ENCODE measurements around the gene ATP6V1E1. TPM values are rescaled to one million over a fixed set of nuclear protein-coding genes. Genes with fewer than 3 reads are reported as not detected.
A peak's percentile ranks its signal among the peaks of the same experiment; 100 is the strongest.
"Not testable (repeated sequence)": the region's sequence is repeated elsewhere in the genome, so short reads cannot be mapped to it uniquely, and the experiment has no call there.

The ATP6V1E1 gene
- 120 and 147 TPM in 2 replicates for total RNA-seq

DNA sequence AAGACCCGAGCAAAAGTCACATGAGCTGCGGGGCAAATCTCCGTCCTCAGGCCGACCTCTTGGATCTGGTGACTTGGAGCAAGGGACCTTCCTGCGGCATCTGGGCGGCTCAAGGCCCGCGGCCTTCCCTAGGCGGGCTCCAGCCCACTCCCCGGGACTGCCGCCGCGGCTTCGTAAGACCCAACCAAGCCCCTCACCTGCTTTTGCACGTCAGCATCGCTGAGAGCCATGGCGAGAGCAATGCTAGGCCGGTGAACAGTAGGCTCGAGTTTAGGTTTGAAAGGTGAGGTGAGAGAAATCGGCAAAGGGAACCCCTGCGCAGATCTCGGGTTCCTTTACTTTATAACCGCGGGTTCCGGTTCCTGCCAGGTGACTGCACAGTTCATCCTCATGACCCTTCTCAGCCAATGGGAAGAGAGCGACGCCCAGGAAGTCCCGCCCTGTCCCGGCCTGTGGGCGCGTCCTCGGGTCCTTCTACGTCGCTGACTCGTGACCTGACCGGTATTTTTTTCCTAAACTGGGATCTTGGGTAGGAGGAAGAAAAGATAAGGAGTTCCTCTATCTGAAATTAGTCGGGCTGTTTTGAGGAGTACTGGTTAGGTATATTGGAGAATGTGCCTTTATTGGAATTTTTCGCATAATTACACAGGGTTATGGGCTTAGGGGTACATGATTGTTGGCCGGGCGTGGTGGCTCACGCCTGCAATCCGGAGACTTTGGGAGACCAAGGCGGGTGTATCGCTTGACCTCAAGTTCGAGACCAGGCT is at the start of gene ATP6V1E1:
ATP6V1E1 (minus strand) TSS at position 344 of the 767 bp plus-strand sequence; CDS start at position 230, 114 bp downstream.
- DNase-seq (ENCODE audit: insufficient read length, low spot score, missing footprints), result peak; percentile 99
- peak within 1 kb of the TSS; percentile 99 for H3K27ac ChIP-seq (ENCODE audit: low read depth, low read length)
- peak within 1 kb of the TSS; percentile 97 for H2AFZ ChIP-seq (ENCODE audit: low read length)
- peaks cover 50% of the 10 kb centered on the region for H3K79me2 ChIP-seq (ENCODE audit: insufficient read depth, low read length)
- H3K36me3 ChIP-seq (ENCODE audit: insufficient read depth, low read length), result peaks cover 2% of the 10 kb centered on the region
- H3K9me3 ChIP-seq (ENCODE audit: low read depth, low read length), result no peaks in the 10 kb centered on the region
- H3K4me1 ChIP-seq (ENCODE audit: insufficient read depth, low read length), result peaks cover 22% of the 10 kb centered on the region
- TF ChIP-seq, protein P1, sequence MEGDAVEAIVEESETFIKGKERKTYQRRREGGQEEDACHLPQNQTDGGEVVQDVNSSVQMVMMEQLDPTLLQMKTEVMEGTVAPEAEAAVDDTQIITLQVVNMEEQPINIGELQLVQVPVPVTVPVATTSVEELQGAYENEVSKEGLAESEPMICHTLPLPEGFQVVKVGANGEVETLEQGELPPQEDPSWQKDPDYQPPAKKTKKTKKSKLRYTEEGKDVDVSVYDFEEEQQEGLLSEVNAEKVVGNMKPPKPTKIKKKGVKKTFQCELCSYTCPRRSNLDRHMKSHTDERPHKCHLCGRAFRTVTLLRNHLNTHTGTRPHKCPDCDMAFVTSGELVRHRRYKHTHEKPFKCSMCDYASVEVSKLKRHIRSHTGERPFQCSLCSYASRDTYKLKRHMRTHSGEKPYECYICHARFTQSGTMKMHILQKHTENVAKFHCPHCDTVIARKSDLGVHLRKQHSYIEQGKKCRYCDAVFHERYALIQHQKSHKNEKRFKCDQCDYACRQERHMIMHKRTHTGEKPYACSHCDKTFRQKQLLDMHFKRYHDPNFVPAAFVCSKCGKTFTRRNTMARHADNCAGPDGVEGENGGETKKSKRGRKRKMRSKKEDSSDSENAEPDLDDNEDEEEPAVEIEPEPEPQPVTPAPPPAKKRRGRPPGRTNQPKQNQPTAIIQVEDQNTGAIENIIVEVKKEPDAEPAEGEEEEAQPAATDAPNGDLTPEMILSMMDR (IDR thresholded peaks at IDR 0.05; ENCODE audit: extremely low read depth, low read depth, low read length), result no peak
- peaks cover 13% of the 10 kb centered on the region for H4K20me1 ChIP-seq (ENCODE audit: insufficient read depth, low read length)
- H3K4me3 ChIP-seq (ENCODE audit: insufficient read depth, low read length), result peak within 1 kb of the TSS; percentile 100
- peak within 1 kb of the TSS; percentile 97 for H3K4me2 ChIP-seq (ENCODE audit: insufficient read depth, low read length)
- H3K27me3 ChIP-seq (ENCODE audit: insufficient read depth, low read length), result no peaks in the 10 kb centered on the region

DNA sequence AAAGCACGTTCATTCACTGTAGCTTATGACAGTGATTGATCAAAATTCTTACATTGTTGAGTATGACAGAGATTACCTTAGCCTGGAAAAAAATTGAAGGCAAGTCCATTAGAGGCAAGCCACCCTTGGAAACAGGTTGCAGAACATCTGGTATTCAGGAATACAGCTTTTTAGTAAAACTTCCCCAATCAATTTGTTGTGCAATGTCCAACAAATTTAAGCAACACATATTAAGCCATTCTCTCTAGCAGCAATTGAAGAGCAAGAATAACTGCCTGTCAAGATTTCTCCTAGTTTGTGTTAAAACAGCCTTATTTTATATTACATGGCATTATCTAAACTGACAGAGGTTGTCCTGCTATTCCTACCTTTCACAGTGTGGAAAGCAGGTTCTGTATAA is 47.0 kb upstream of the ATP6V1E1 start:
- Histone ChIP-seq H3K9me3 (ENCODE audit: low read depth, low read length) (no peaks in the 10 kb centered on the region), H2AFZ (ENCODE audit: low read length) (no peak overlapping the region), H3K27me3 (ENCODE audit: insufficient read depth, low read length) (no peaks in the 10 kb centered on the region), H4K20me1 (ENCODE audit: insufficient read depth, low read length) (peaks cover 10% of the 10 kb centered on the region), H3K36me3 (ENCODE audit: insufficient read depth, low read length) (no peaks in the 10 kb centered on the region), H3K27ac (ENCODE audit: low read depth, low read length) (no peak overlapping the region), H3K4me1 (ENCODE audit: insufficient read depth, low read length) (peaks cover 8% of the 10 kb centered on the region), H3K79me2 (ENCODE audit: insufficient read depth, low read length) (peaks cover 50% of the 10 kb centered on the region), H3K4me3 (ENCODE audit: insufficient read depth, low read length) (no peak overlapping the region), H3K4me2 (ENCODE audit: insufficient read depth, low read length) (no peak overlapping the region)
- TF ChIP-seq, protein P1 (IDR thresholded peaks at IDR 0.05; ENCODE audit: extremely low read depth, low read depth, low read length), result no peak
- no peak for DNase-seq (ENCODE audit: insufficient read length, low spot score, missing footprints)

DNA sequence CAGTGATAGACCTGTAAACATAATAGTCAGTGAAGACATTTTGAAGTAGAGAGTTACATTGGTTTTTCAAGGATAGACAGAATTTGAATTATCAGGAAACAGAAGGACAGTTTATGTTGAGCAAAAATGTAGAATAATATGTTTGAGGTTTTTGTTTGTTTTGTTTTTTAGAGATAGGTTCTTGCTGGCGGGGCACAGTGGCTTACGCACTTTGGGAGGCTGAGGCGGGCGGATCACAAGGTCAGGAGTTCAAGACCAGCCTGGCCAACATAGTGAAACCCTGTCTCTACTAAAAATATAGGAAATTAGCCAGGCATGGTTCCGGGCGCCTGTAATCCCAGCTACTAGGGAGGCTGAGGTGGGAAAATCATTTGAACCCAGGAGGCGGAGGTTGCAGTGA is 45.6 kb upstream of the ATP6V1E1 start:
- no peak for DNase-seq (ENCODE audit: insufficient read length, low spot score, missing footprints)
- peaks cover 10% of the 10 kb centered on the region for H4K20me1 ChIP-seq (ENCODE audit: insufficient read depth, low read length)
- H3K4me3 ChIP-seq (ENCODE audit: insufficient read depth, low read length), result no peak overlapping the region
- H3K27me3 ChIP-seq (ENCODE audit: insufficient read depth, low read length), result no peaks in the 10 kb centered on the region
- peaks cover 54% of the 10 kb centered on the region for H3K79me2 ChIP-seq (ENCODE audit: insufficient read depth, low read length)
- H3K4me2 ChIP-seq (ENCODE audit: insufficient read depth, low read length), result no peak overlapping the region
- no peaks in the 10 kb centered on the region for H3K9me3 ChIP-seq (ENCODE audit: low read depth, low read length)
- TF ChIP-seq, protein P1 (IDR thresholded peaks at IDR 0.05; ENCODE audit: extremely low read depth, low read depth, low read length), result no peak
- H2AFZ ChIP-seq (ENCODE audit: low read length), result no peak overlapping the region
- H3K27ac ChIP-seq (ENCODE audit: low read depth, low read length), result no peak overlapping the region
- H3K36me3 ChIP-seq (ENCODE audit: insufficient read depth, low read length), result no peaks in the 10 kb centered on the region
- H3K4me1 ChIP-seq (ENCODE audit: insufficient read depth, low read length), result peaks cover 8% of the 10 kb centered on the region

- no peaks in the 10 kb centered on the region for H3K27me3 ChIP-seq (ENCODE audit: insufficient read depth, low read length)
- peaks cover 6% of the 10 kb centered on the region for H4K20me1 ChIP-seq (ENCODE audit: insufficient read depth, low read length)
- H3K36me3 ChIP-seq (ENCODE audit: insufficient read depth, low read length), result no peaks in the 10 kb centered on the region
- H3K4me1 ChIP-seq (ENCODE audit: insufficient read depth, low read length), result peaks cover 8% of the 10 kb centered on the region
- no peak for DNase-seq (ENCODE audit: insufficient read length, low spot score, missing footprints)
- TF ChIP-seq, protein P1 (IDR thresholded peaks at IDR 0.05; ENCODE audit: extremely low read depth, low read depth, low read length), result no peak
- H2AFZ ChIP-seq (ENCODE audit: low read length), result no peak overlapping the region
- H3K4me2 ChIP-seq (ENCODE audit: insufficient read depth, low read length), result peak overlapping the region; percentile 38
- peaks cover 46% of the 10 kb centered on the region for H3K79me2 ChIP-seq (ENCODE audit: insufficient read depth, low read length)
- H3K9me3 ChIP-seq (ENCODE audit: low read depth, low read length), result no peaks in the 10 kb centered on the region
- no peak overlapping the region for H3K4me3 ChIP-seq (ENCODE audit: insufficient read depth, low read length)
- peak overlapping the region; percentile 40 for H3K27ac ChIP-seq (ENCODE audit: low read depth, low read length)
Observed at GRCh38 chr22:17672417-17672991, 44.0 kb upstream of the ATP6V1E1 start.

- peaks cover 49% of the 10 kb centered on the region for H3K79me2 ChIP-seq (ENCODE audit: insufficient read depth, low read length)
- DNase-seq (ENCODE audit: insufficient read length, low spot score, missing footprints); H3K9me3 ChIP-seq (ENCODE audit: low read depth, low read length); H3K27ac ChIP-seq (ENCODE audit: low read depth, low read length); H3K4me1 ChIP-seq (ENCODE audit: insufficient read depth, low read length); H3K36me3 ChIP-seq (ENCODE audit: insufficient read depth, low read length); H3K4me2 ChIP-seq (ENCODE audit: insufficient read depth, low read length); H4K20me1 ChIP-seq (ENCODE audit: insufficient read depth, low read length); H3K27me3 ChIP-seq (ENCODE audit: insufficient read depth, low read length); H3K4me3 ChIP-seq (ENCODE audit: insufficient read depth, low read length); H2AFZ ChIP-seq (ENCODE audit: low read length): not testable (repeated sequence)
Observed at GRCh38 chr22:17671521-17672092, 43.1 kb upstream of the ATP6V1E1 start.
